Endothelial cell (in vitro differentiated cells): ENCODE measurements around the gene IFT52. TPM values are rescaled to one million over a fixed set of nuclear protein-coding genes. Genes with fewer than 3 reads are reported as not detected.

ENCODE experiments used
- DNase-seq: peaks from one replicate; pipeline ENCODE4 v3.0.0; 2021; ENCODE audit warnings: low spot score
- H3K27ac Mint-ChIP-seq: one replicate; pipeline ENCODE4 v1.8.0; 2021; ENCODE audit warnings: mixed read lengths, inconsistent platforms; ENCODE audit not compliant: unreplicated experiment
- H3K27me3 Mint-ChIP-seq: one replicate; pipeline ENCODE4 v1.8.0; 2021; ENCODE audit warnings: mild to moderate bottlenecking, moderate library complexity, mixed read lengths, inconsistent platforms; ENCODE audit not compliant: unreplicated experiment
- H3K36me3 Mint-ChIP-seq: one replicate; pipeline ENCODE4 v1.8.0; 2021; ENCODE audit warnings: mild to moderate bottlenecking, low read depth, mixed read lengths, inconsistent platforms; ENCODE audit not compliant: unreplicated experiment
- H3K4me1 Mint-ChIP-seq: one replicate; pipeline ENCODE4 v1.8.0; 2021; ENCODE audit warnings: mild to moderate bottlenecking, mixed read lengths, inconsistent platforms; ENCODE audit not compliant: unreplicated experiment
- H3K4me3 Mint-ChIP-seq: one replicate; pipeline ENCODE4 v1.8.0; 2021; ENCODE audit warnings: mild to moderate bottlenecking, mixed read lengths, inconsistent platforms; ENCODE audit not compliant: unreplicated experiment
- H3K9me3 Mint-ChIP-seq: one replicate; pipeline ENCODE4 v1.8.0; 2021; ENCODE audit warnings: mixed read lengths, inconsistent platforms; ENCODE audit not compliant: unreplicated experiment
- CTCF ChIP-seq: fragments of 200-600 bp; sonication (generic); IDR thresholded peaks from one replicate; pipeline ENCODE4 v1.5.0; 2021; ENCODE audit warnings: antibody characterized with exemption; ENCODE audit not compliant: unreplicated experiment
- total RNA-seq: library from RNA; stranded (reverse); fragmentation: NEBNext Ultra II Directional; extraction: Animal tissue kit (Norgen Biotek cat#: 25700); gene quantifications from one replicate; pipeline ENCODE4 v1.2.1, GENCODE V29; 2021; ENCODE audit not compliant: unreplicated experiment

Gene IFT52
- total RNA-seq, 1 donor from 2014 or later: 49.0 TPM

- no peak overlapping the region for H3K4me3 Mint-ChIP-seq
- H3K36me3 Mint-ChIP-seq: no peaks in the 10 kb centered on the region
- no peak overlapping the region for H3K27ac Mint-ChIP-seq
- no peaks in the 10 kb centered on the region for H3K9me3 Mint-ChIP-seq
- H3K27me3 Mint-ChIP-seq: peaks cover 4% of the 10 kb centered on the region
- no peak for TF ChIP-seq CTCF
- no peaks in the 10 kb centered on the region for H3K4me1 Mint-ChIP-seq
- DNase-seq: no peak
These were observed 17.8 kb upstream of the IFT52 start for GRCh38 chr20:43572891-43573290.

- Mint-ChIP-seq H3K27me3 (peaks cover 1% of the 10 kb centered on the region), H3K27ac (no peak overlapping the region), H3K4me3 (no peak overlapping the region), H3K36me3 (no peaks in the 10 kb centered on the region), H3K9me3 (no peaks in the 10 kb centered on the region), H3K4me1 (no peaks in the 10 kb centered on the region)
- no peak for DNase-seq
- no peak for TF ChIP-seq CTCF
These were observed 14.6 kb upstream of the IFT52 start for GRCh38 chr20:43576108-43576507.

- DNase-seq: no peak
- no peaks in the 10 kb centered on the region for H3K36me3 Mint-ChIP-seq
- no peaks in the 10 kb centered on the region for H3K9me3 Mint-ChIP-seq
- H3K4me3 Mint-ChIP-seq: no peak overlapping the region
- H3K27ac Mint-ChIP-seq: no peak overlapping the region
- H3K27me3 Mint-ChIP-seq: no peaks in the 10 kb centered on the region
- H3K4me1 Mint-ChIP-seq: no peaks in the 10 kb centered on the region
- TF ChIP-seq CTCF: no peak
These were observed 10.6 kb upstream of the IFT52 start for GRCh38 chr20:43579861-43580793.

- H3K4me1 Mint-ChIP-seq: no peaks in the 10 kb centered on the region
- H3K9me3 Mint-ChIP-seq: no peaks in the 10 kb centered on the region
- H3K27ac Mint-ChIP-seq: no peak overlapping the region
- no peak for DNase-seq
- H3K36me3 Mint-ChIP-seq: no peaks in the 10 kb centered on the region
- no peak overlapping the region for H3K4me3 Mint-ChIP-seq
- TF ChIP-seq CTCF: no peak
- H3K27me3 Mint-ChIP-seq: no peaks in the 10 kb centered on the region
These were observed 7.4 kb upstream of the IFT52 start for GRCh38 chr20:43583133-43583864.
